Measurements from ENCODE around the gene ADAMTS15.

- no peak for TF ChIP-seq CTCF (IDR thresholded peaks at IDR 0.05)
- TF ChIP-seq POLR2A (IDR thresholded peaks at IDR 0.05): no peak
Measured at GRCh38 chr11:130439160-130439519, 9.3 kb upstream of the ADAMTS15 start.
